Karpas-422 (cell line): ENCODE data around the gene PRRT2. TPM values are rescaled to one million over a fixed set of nuclear protein-coding genes. Genes with fewer than 3 reads are reported as not detected.
"Not testable (repeated sequence)": the region's sequence is repeated elsewhere in the genome, so short reads cannot be mapped to it uniquely, and the experiment has no call there.

Experiments used
- DNase-seq: peaks from one replicate; pipeline ENCODE4 v3.0.0-alpha.2; 2015
- H2AFZ ChIP-seq: fragments of 200-600 bp; sonication (generic); 2 replicates; pipeline ENCODE4 v1.6.1; 2014; ENCODE audit warnings: antibody characterized with exemption, low read length, mixed read lengths
- H3K27ac ChIP-seq: fragments of 200-600 bp; sonication (generic); 2 replicates; pipeline ENCODE4 v1.5.1; 2014; ENCODE audit warnings: mild to moderate bottlenecking, low read length, moderate library complexity
- H3K27me3 ChIP-seq: fragments of 200-600 bp; sonication (generic); 2 replicates; pipeline ENCODE4 v1.6.1; 2014; ENCODE audit warnings: low read length, mixed read lengths
- H3K36me3 ChIP-seq: fragments of 200-600 bp; sonication (generic); 2 replicates; pipeline ENCODE4 v1.6.1; 2014; ENCODE audit warnings: low read length, mixed read lengths; ENCODE audit not compliant: insufficient read depth
- H3K4me1 ChIP-seq: fragments of 200-600 bp; sonication (generic); 2 replicates; pipeline ENCODE4 v1.6.1; 2014; ENCODE audit warnings: mild to moderate bottlenecking, low read length, mixed read lengths
- H3K4me2 ChIP-seq: fragments of 200-600 bp; sonication (generic); 2 replicates; pipeline ENCODE4 v1.6.1; 2014; ENCODE audit warnings: low read length, low read depth, mild to moderate bottlenecking; ENCODE audit not compliant: poor library complexity, severe bottlenecking
- H3K4me3 ChIP-seq: fragments of 200-600 bp; sonication (generic); 2 replicates; pipeline ENCODE4 v1.5.1; 2014; ENCODE audit warnings: mild to moderate bottlenecking, antibody characterized with exemption, low read length, mixed read lengths
- H3K79me2 ChIP-seq: fragments of 200-600 bp; sonication (generic); 2 replicates; pipeline ENCODE4 v1.6.1; 2014; ENCODE audit warnings: mild to moderate bottlenecking, low read length, mixed read lengths
- H3K9ac ChIP-seq: fragments of 200-600 bp; sonication (generic); 2 replicates; pipeline ENCODE4 v1.6.0; 2014; ENCODE audit warnings: low read length
- H3K9me2 ChIP-seq: fragments of 200-600 bp; sonication (generic), shearing (Covaris generic); replicated peaks from 2 replicates; pipeline ENCODE4 v1.6.0; 2014; ENCODE audit warnings: mild to moderate bottlenecking, low read length, moderate library complexity; ENCODE audit not compliant: insufficient read depth
- H3K9me3 ChIP-seq: fragments of 300-700, 200-600 bp; sonication (generic); 2 replicates; pipeline ENCODE4 v1.6.1; 2014; ENCODE audit warnings: low read length, mixed read lengths
- H4K20me1 ChIP-seq: fragments of 200-600 bp; sonication (generic); 2 replicates; pipeline ENCODE4 v1.6.1; 2014; ENCODE audit warnings: mild to moderate bottlenecking, antibody characterized with exemption, low read length, low read depth; ENCODE audit not compliant: insufficient read depth
- total RNA-seq: library from RNA; depleted of rRNA; stranded (reverse); fragments of >200 nt; shearing (Covaris generic); gene quantifications from 2 replicates; pipeline ENCODE4 v1.2.3, GENCODE V29; 2014; ENCODE audit warnings: low replicate concordance

PRRT2 gene
- total RNA-seq, 1 experiment from 2014 or later: 3.5 TPM

- no peaks in the 10 kb centered on the region for H3K27me3 ChIP-seq
- no peaks in the 10 kb centered on the region for H3K9me2 ChIP-seq
- no peaks in the 10 kb centered on the region for H3K79me2 ChIP-seq
- no peak overlapping the region for H3K4me2 ChIP-seq
- no peak overlapping the region for H3K4me3 ChIP-seq
- H3K9me3 ChIP-seq: no peaks in the 10 kb centered on the region
- no peaks in the 10 kb centered on the region for H4K20me1 ChIP-seq
- no peak overlapping the region for H3K9ac ChIP-seq
- H2AFZ ChIP-seq: no peak overlapping the region
- no peak overlapping the region for H3K27ac ChIP-seq
- H3K4me1 ChIP-seq: peaks cover 2% of the 10 kb centered on the region; the same call in 1 of the 2 replicates
- no peaks in the 10 kb centered on the region for H3K36me3 ChIP-seq
- DNase-seq: no peak
Observed at GRCh38 chr16:29774730-29775129, 37.3 kb upstream of the PRRT2 start.

- no peaks in the 10 kb centered on the region for H4K20me1 ChIP-seq
- no peak overlapping the region for H3K9ac ChIP-seq
- no peaks in the 10 kb centered on the region for H3K9me2 ChIP-seq
- no peaks in the 10 kb centered on the region for H3K9me3 ChIP-seq
- no peak overlapping the region for H3K27ac ChIP-seq
- H3K36me3 ChIP-seq: no peaks in the 10 kb centered on the region
- no peak overlapping the region for H3K4me3 ChIP-seq
- H3K27me3 ChIP-seq: no peaks in the 10 kb centered on the region
- DNase-seq: no peak
- no peaks in the 10 kb centered on the region for H3K79me2 ChIP-seq
- H2AFZ ChIP-seq: no peak overlapping the region
- no peak overlapping the region for H3K4me2 ChIP-seq
- peaks cover 2% of the 10 kb centered on the region; the same call in 1 of the 2 replicates for H3K4me1 ChIP-seq
Observed at GRCh38 chr16:29775742-29776408, 36.1 kb upstream of the PRRT2 start.

GRCh38 chr16:29777576-29778350 is 34.2 kb upstream of the PRRT2 start, which contains the start of gene ZG16:
Gene ZG16, plus strand, starts transcription at chr16:29778256. Its CDS starts 1,011 bp downstream, at chr16:29779267.
- no peaks in the 10 kb centered on the region for H3K27me3 ChIP-seq
- no peak within 1 kb of the TSS for H2AFZ ChIP-seq
- H3K79me2 ChIP-seq: no peaks in the 10 kb centered on the region

GRCh38 chr16:29779474-29779873 is 32.5 kb upstream of the PRRT2 start:
- H3K36me3 ChIP-seq: no peaks in the 10 kb centered on the region
- H3K27ac ChIP-seq: no peak overlapping the region
- no peak overlapping the region for H3K9ac ChIP-seq
- H2AFZ ChIP-seq: no peak overlapping the region
- H3K4me3 ChIP-seq: no peak overlapping the region
- no peaks in the 10 kb centered on the region for H3K9me2 ChIP-seq
- H3K4me2 ChIP-seq: no peak overlapping the region
- no peaks in the 10 kb centered on the region for H3K4me1 ChIP-seq
- no peaks in the 10 kb centered on the region for H3K79me2 ChIP-seq
- H3K9me3 ChIP-seq: no peaks in the 10 kb centered on the region
- H3K27me3 ChIP-seq: no peaks in the 10 kb centered on the region
- no peaks in the 10 kb centered on the region for H4K20me1 ChIP-seq
- no peak for DNase-seq

More at GRCh38 chr16:29777576-29778350, 34.2 kb upstream of the PRRT2 start, which contains the start of gene ZG16:
- Histone ChIP-seq H4K20me1 (no peaks in the 10 kb centered on the region), H3K9me3 (no peaks in the 10 kb centered on the region), H3K27ac (no peak within 1 kb of the TSS), H3K36me3 (no peaks in the 10 kb centered on the region), H3K4me3 (no peak within 1 kb of the TSS), H3K9ac (no peak within 1 kb of the TSS), H3K9me2 (no peaks in the 10 kb centered on the region), H3K4me2 (no peak within 1 kb of the TSS), H3K4me1 (no peaks in the 10 kb centered on the region)
- no peak for DNase-seq

GRCh38 chr16:29783094-29783953 is 28.7 kb upstream of the PRRT2 start:
- not testable (repeated sequence) for H3K27ac ChIP-seq, H3K4me3 ChIP-seq, H3K9me3 ChIP-seq, H3K27me3 ChIP-seq, DNase-seq, H3K9ac ChIP-seq, H3K4me1 ChIP-seq, H3K9me2 ChIP-seq, H3K36me3 ChIP-seq, H3K4me2 ChIP-seq, H4K20me1 ChIP-seq, H2AFZ ChIP-seq, H3K79me2 ChIP-seq

- Histone ChIP-seq H3K9me2 (no peaks in the 10 kb centered on the region), H3K4me2 (no peak overlapping the region), H2AFZ (no peak overlapping the region), H3K27me3 (no peaks in the 10 kb centered on the region), H3K4me3 (no peak overlapping the region), H4K20me1 (no peaks in the 10 kb centered on the region), H3K79me2 (no peaks in the 10 kb centered on the region), H3K9ac (no peak overlapping the region), H3K27ac (no peak overlapping the region), H3K9me3 (no peaks in the 10 kb centered on the region), H3K4me1 (no peaks in the 10 kb centered on the region), H3K36me3 (no peaks in the 10 kb centered on the region)
- DNase-seq: no peak
Observed at GRCh38 chr16:29784157-29784556, 27.8 kb upstream of the PRRT2 start.

GRCh38 chr16:29784901-29785500 is 27.0 kb upstream of the PRRT2 start:
- Histone ChIP-seq H3K27me3 (no peaks in the 10 kb centered on the region), H3K4me2 (no peak overlapping the region), H3K4me3 (no peak overlapping the region), H3K9ac (no peak overlapping the region), H3K79me2 (no peaks in the 10 kb centered on the region), H3K36me3 (no peaks in the 10 kb centered on the region), H3K9me3 (no peaks in the 10 kb centered on the region), H3K4me1 (peaks cover 6% of the 10 kb centered on the region), H2AFZ (no peak overlapping the region), H4K20me1 (no peaks in the 10 kb centered on the region), H3K9me2 (no peaks in the 10 kb centered on the region), H3K27ac (no peak overlapping the region)
- no peak for DNase-seq
